Uterus (tissue), 4 donors: Measurements from ENCODE around the gene VARS2. TPM values are rescaled to one million over a fixed set of nuclear protein-coding genes. Genes with fewer than 3 reads are reported as not detected.

Experiments used
- DNase-seq, 2 donors: peaks; one replicate each; pipeline ENCODE4 v3.0.0-alpha.2; 2019 to 2020
- H3K27ac ChIP-seq, 2 donors: fragments of 200-600 bp; sonication (generic); 1 replicate in 1 of 2; 2 replicates in 1 of 2; pipeline ENCODE4 v1.5.1; 2016 to 2018
- H3K27me3 ChIP-seq, 2 donors: fragments of 200-600 bp; sonication (generic); one replicate each; pipeline ENCODE4 v1.5.1; 2018 to 2019; ENCODE audit warnings: control low read depth in 1 of 2
- H3K36me3 ChIP-seq, 2 donors: fragments of 200-600 bp; sonication (generic); one replicate each; pipeline ENCODE4 v1.5.1; 2019; ENCODE audit warnings: control low read depth in 1 of 2
- H3K4me1 ChIP-seq, 2 donors: fragments of 200-600 bp; sonication (generic); one replicate each; pipeline ENCODE4 v1.5.1; 2018 to 2019; ENCODE audit warnings: control low read depth in 1 of 2
- H3K4me3 ChIP-seq, 2 donors: fragments of 200-600 bp; sonication (generic); 1 replicate in 1 of 2; 2 replicates in 1 of 2; pipeline ENCODE4 v1.5.1; 2018 to 2019; ENCODE audit warnings: mild to moderate bottlenecking in 1 of 2
- H3K9me3 ChIP-seq, 2 donors: fragments of 200-600 bp; sonication (generic); one replicate each; pipeline ENCODE4 v1.5.1; 2019; ENCODE audit warnings: control low read depth in 1 of 2
- POLR2A ChIP-seq, 2 donors: fragments of 450-650 bp; IDR thresholded peaks; one replicate each; pipeline ENCODE4 v1.6.1; 2016; ENCODE audit warnings: antibody characterized with exemption in 2 of 2, mild to moderate bottlenecking in 1 of 2, moderate library complexity in 1 of 2
- intact Hi-C: fragments of 100-400 bp; cut with DNase I; formaldehyde crosslinking; loops from one replicate; pipeline ENCODE4 v1.15.1; 2023; ENCODE audit warnings: low total_unique reads
- total RNA-seq, 4 donors: library from RNA; depleted of rRNA in 3 of 4; stranded (reverse); fragments of >200 nt in 3 of 4; gene quantifications; one replicate each; pipeline versions ENCODE4 v1.1.0 to v1.2.4, GENCODE V29; 2014 to 2023
- TF ChIP-seq, protein P1 (sequence below), 4 experiments: fragments of 200-600 bp in 2 of 4; fragments of 450-650 bp in 2 of 4; sonication (generic) in 2 of 4; IDR thresholded peaks; one replicate each; pipeline ENCODE4 v1.5.1; 2016 to 2019; ENCODE audit warnings: antibody characterized with exemption in 4 of 4, mild to moderate bottlenecking in 2 of 4, moderate library complexity in 1 of 4
- donor health status: DM: yes; HTN: yes; CAD: no.

The VARS2 gene
- total RNA-seq, 4 donors from 2014 or later, result 12.6 to 34.2 (median 22.4) TPM

DNA sequence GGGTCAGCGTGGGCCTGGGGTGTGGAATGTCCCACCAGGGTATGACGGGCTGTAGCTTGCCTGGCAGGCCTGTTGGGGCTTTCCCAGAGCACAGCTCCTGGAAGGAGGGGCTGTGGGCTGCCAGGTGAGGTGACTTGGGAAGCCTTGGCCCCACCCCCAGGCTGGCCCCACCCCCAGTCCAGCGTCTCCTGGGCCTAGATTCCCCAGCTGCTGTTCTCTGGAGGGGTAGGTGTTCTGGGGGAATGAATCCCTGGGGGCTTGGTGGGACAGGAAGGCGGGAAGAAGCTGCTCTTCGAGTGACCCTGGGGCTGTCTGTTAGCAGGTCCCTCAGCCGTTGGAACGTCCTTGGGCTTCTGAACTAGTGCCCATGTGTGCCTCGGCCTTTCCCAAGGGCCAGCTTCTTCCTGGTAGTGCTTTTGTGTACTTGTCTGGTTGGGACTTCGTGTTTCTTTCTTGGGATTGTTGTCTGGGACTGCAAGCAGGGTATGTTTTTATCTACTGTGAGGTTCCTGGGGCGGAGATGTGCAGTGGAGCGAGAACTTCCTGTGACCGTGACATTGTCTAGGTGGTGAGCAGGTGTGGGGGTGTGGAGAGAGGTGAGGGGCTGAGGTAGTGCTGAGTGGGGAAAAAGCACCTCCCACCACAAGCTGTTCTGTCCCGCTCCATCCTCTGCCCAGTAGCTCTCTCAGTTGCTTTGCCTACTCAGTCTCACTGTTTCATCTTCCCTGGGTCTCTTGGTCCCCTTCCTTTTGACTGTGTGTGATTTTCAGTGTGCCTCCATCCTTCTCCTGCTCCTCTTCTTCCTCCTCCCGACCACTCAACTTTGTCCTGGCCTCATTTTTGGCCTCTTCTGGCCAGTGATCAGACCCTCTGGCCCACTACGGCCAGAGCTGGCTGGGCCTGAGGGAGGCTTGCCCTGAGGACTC, 31.0 kb upstream of the VARS2 start:
- TF ChIP-seq, protein P1, sequence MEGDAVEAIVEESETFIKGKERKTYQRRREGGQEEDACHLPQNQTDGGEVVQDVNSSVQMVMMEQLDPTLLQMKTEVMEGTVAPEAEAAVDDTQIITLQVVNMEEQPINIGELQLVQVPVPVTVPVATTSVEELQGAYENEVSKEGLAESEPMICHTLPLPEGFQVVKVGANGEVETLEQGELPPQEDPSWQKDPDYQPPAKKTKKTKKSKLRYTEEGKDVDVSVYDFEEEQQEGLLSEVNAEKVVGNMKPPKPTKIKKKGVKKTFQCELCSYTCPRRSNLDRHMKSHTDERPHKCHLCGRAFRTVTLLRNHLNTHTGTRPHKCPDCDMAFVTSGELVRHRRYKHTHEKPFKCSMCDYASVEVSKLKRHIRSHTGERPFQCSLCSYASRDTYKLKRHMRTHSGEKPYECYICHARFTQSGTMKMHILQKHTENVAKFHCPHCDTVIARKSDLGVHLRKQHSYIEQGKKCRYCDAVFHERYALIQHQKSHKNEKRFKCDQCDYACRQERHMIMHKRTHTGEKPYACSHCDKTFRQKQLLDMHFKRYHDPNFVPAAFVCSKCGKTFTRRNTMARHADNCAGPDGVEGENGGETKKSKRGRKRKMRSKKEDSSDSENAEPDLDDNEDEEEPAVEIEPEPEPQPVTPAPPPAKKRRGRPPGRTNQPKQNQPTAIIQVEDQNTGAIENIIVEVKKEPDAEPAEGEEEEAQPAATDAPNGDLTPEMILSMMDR (IDR thresholded peaks at IDR 0.05), result no peak
- TF ChIP-seq POLR2A (IDR thresholded peaks at IDR 0.05), result peak in 1 of 2 donors; percentile 5
- Histone ChIP-seq H3K4me1 (peaks cover 0 to 22% of the 10 kb centered on the region in 2 donors), H3K27ac (peak overlapping the region; percentile 88 to 98), H3K27me3 (no peaks in the 10 kb centered on the region), H3K9me3 (no peaks in the 10 kb centered on the region), H3K4me3 (peak overlapping the region in 1 of 2 donors; percentile 86), H3K36me3 (no peaks in the 10 kb centered on the region)
- intact Hi-C loops, result loop anchor here (10.0 kb wide), 1 partner anchor 208 kb away; the partner anchor contains the start of gene DHX16
- peak in 1 of 2 donors; percentile 53 for DNase-seq

DNA sequence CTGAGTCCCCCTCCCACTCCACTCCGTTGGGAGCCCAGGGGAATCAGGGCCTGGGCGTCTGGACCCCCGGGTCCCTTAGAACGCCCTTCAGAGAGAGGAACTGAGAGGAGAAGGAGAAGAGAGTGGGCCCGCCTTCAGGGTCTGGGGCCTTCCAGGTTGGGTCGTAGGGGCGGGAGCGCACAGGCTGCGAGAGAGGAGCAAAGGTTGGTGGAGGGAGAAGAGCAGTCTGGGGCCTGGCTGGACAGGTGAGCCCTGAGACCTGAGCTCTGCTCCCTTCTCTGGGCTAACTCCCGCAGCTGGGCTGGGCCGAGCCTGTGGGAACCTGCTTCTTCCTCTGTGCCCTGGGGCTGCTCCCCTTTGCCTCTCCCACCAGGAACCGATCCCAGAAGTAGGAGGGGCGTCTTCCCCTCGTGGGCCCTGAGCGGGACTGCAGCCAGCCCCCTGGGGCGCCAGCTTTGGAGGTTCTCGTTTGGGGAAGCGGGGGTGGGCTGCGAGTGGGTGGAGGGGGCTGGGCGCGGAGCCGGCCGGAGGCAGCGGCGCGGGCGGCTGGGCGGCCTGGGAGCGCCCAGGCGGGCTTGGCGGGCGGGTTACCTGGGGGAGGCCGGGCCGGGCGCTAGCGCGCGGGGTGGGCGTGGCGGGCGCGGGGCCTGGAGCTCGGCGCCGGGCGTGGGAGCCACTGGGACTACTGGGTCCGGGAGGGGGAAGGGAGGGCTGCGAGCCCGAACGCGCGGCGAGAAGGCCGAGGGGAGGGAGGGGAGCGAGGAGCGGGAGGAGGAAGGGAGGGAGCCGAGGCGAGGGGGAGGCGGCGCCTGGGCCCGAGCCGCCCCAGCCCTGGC, 30.1 kb upstream of the VARS2 start, which contains the start of gene DDR1:
Gene DDR1 (plus strand): TSS at position 835 of the 836 bp plus-strand sequence. CDS start 4,211 bp downstream, outside the sequence.
- Histone ChIP-seq H3K27ac (peak within 1 kb of the TSS; percentile 88 to 98), H3K27me3 (no peaks in the 10 kb centered on the region), H3K4me3 (peak within 1 kb of the TSS; percentile 37 to 86), H3K4me1 (peaks cover 0 to 22% of the 10 kb centered on the region in 2 donors), H3K36me3 (no peaks in the 10 kb centered on the region), H3K9me3 (no peaks in the 10 kb centered on the region)
- no peak for TF ChIP-seq POLR2A (IDR thresholded peaks at IDR 0.05)
- TF ChIP-seq, protein P1 (IDR thresholded peaks at IDR 0.05), result no peak
- DNase-seq, result peak; percentile 84 to 89
- intact Hi-C loops, result loop anchor here (10.0 kb wide), 1 partner anchor 209 kb away; the partner anchor contains the start of gene DHX16

DNA sequence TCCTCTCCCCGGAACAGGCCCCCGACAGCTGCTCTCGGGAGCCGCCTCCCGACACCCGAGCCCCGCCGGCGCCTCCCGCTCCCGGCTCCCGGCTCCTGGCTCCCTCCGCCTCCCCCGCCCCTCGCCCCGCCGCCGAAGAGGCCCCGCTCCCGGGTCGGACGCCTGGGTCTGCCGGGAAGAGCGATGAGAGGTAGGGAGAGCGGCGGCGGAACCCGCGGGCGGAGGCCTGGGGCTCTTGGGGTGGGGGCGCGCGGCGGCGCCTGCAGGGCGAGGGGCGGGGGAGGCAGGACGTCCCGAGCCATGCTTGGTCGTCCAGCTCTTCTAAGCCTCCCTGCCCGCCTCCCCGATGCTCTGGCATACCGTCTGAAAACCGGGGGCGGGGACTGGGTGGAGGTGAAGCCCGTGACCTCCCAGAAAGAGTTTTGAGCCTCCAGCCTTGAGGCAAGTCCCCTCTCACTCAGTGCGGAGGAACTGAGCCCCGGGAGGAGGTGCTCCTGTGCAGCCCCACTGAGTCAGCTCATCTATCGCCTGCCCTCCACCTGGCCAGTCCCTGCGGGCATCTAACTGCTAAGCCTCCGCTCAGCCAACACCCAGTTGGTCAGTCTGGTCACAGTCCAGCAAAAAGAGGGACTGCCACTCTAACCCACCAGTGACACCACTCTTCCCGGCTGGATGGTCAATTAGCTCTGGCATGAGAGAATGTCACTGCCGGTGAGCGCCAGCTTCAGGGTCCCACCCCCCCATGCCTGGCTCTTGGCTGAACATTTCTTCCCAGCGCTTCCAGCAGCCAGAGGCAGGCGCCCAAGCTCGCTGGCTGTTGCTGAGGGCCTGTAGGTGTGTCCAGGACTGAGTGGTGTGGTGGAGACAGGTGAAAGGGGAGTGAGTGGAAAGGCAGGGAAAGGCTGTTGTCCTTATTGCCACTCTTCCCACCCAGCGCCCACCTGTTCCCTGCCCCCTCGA, 29.2 kb upstream of the VARS2 start:
- no peaks in the 10 kb centered on the region for H3K36me3 ChIP-seq
- peak; percentile 63 for DNase-seq
- peak overlapping the region; percentile 88 to 98 for H3K27ac ChIP-seq
- intact Hi-C loops, result loop anchor here (10.0 kb wide), 1 partner anchor 210 kb away; the partner anchor contains the start of gene DHX16
- peaks cover 0 to 22% of the 10 kb centered on the region in 2 donors for H3K4me1 ChIP-seq
- H3K9me3 ChIP-seq, result no peaks in the 10 kb centered on the region
- H3K4me3 ChIP-seq, result peak overlapping the region; percentile 37 to 86
- no peaks in the 10 kb centered on the region for H3K27me3 ChIP-seq
- TF ChIP-seq POLR2A (IDR thresholded peaks at IDR 0.05), result no peak
- TF ChIP-seq, protein P1 (IDR thresholded peaks at IDR 0.05), result no peak

DNA sequence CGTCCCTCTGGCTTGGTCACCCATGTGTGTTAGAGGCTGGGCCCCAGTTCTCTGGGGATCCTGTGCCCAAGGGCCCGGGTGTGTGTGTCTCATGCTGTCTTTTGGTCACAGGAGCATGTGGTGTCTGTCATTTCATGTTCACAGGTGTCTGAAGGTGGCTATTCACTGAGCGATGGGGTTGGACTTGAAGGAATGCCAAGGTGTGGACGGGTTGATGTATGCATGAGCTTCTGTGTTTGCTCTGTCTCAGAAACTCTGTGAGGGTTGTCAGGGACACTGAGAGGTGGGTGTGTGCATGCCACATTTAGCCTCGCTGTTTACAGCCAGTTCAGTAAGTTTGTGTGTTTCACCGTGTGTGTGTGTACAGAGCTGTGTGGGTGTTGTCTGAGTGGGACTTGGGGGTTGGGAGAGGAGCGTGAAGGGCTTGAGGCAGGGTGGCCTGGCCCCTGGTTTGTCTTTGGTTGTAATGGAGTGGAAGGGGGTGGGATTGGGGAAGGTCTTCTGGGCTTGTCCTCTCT, 28.5 kb upstream of the VARS2 start:
- intact Hi-C loops, result loop anchor here (10.0 kb wide), 1 partner anchor 211 kb away; the partner anchor contains the start of gene DHX16
- Histone ChIP-seq H3K27ac (peak overlapping the region; percentile 88 to 98), H3K4me1 (peaks cover 0 to 22% of the 10 kb centered on the region in 2 donors), H3K36me3 (no peaks in the 10 kb centered on the region), H3K27me3 (no peaks in the 10 kb centered on the region), H3K9me3 (no peaks in the 10 kb centered on the region), H3K4me3 (peak overlapping the region; percentile 37 to 86)
- DNase-seq, result no peak
- TF ChIP-seq, protein P1 (IDR thresholded peaks at IDR 0.05), result no peak
